Stimulated activated CD8-positive, alpha-beta memory T cell treated with anti-CD3 and anti-CD28 coated beads, Interleukin-4, amount 100 ng/mL, for 48 hours (primary cell): ENCODE data around the gene ARMH4.
"Not testable (repeated sequence)": the region's sequence is repeated elsewhere in the genome, so short reads cannot be mapped to it uniquely, and the experiment has no call there.

ENCODE experiments used
- DNase-seq: peaks from one replicate; pipeline ENCODE4 v3.0.0-alpha.2; 2020

Gene ARMH4

DNA sequence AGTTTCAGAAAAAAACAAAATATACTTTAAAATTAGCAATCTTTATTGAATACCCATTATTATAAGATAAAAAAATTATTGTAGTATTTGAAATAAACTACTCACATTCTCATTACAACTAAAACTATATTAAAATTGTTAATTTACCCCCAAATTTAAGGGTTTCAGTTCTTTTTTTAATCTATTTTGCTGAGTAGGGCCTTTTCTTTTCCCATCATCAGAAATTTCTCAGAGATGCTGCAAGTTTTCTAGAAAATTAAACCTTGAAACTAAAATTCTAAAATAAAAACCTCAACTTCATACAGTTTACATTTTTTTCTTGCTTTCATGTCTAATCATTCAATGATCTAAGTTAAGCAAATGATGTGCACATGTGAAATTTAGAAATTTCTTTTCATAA lies 10.1 kb downstream of the ARMH4 start:
- DNase-seq, result no peak

- DNase-seq, result no peak
These were observed 13.1 kb downstream of the ARMH4 start for GRCh38 chr14:58138714-58139482.

- no peak for DNase-seq
These were observed 13.8 kb downstream of the ARMH4 start for GRCh38 chr14:58138031-58138713.

GRCh38 chr14:58133739-58134138 lies 18.3 kb downstream of the ARMH4 start:
- no peak for DNase-seq

GRCh38 chr14:58131386-58131785 lies 20.6 kb downstream of the ARMH4 start:
- no peak for DNase-seq

DNA sequence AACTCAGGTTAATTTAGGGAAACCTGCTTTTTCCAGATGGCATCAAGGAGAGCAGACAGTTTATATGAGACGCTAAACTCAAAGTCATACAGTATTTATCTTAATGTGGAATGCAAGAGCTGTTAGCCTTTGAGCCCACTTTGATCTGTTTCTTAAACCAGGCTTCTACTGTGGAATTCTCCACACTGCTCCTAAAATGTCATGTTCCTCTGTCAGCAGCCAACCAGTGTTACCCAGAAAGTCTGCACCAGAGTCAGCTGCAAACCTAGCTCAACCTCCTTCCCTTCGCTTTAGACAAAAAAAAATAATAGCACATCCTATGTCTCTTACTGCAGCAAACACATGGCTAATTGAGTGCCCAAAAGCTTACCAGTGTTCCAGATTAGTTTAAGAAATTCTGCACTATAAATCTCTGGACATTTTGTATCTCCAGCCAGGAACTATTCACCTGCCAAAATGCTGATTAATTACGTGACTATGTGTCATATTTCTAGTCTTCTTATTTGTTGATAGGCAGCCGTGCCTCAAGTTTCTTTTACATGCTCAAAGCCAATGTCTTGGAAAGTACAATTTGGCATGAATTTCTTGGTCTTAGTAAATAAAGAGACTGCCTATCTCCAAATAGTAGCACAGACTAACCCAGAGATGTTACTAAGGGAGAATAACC lies 21.8 kb downstream of the ARMH4 start:
- no peak for DNase-seq

DNA sequence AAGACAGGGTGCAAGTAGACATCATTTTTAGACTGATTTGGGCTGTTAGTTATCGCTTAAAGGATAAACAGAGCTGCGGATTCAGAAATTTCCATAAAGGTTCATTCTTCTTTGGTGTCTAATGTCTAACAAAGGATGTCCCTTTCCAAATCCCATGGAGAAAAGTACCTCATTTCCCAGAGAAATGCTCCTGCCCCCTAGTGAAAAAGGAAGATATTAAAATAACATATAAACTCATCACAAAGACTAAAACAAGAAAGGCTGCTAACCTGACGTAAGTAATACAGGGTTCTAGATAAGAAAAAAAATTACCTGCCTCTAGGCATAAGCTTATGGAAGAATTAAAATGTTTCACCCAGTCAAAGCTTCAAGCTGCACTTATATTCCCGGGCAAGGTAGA lies 22.8 kb downstream of the ARMH4 start:
- no peak for DNase-seq

DNA sequence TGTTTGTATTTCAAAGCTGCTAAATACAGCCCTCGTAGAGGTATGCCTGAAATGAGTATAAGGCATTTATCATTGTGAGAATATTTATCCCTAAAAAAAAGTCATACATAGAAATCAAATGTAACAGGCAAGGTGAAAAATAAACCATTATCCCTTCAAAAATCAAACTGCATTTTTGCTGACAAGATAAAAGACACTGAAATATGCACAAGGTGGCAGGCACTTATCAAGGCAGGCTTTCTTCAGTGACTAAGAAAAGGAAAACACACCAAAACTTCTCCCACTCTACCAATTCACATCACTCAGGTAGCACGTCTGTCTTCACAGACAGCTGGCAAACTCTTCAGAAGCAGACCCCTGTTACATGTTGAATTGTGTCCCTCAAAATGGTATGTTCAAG lies 23.6 kb downstream of the ARMH4 start:
- no peak for DNase-seq

- DNase-seq, result not testable (repeated sequence)
These were observed 29.5 kb downstream of the ARMH4 start for GRCh38 chr14:58122546-58122945.

GRCh38 chr14:58121530-58122186 lies 30.4 kb downstream of the ARMH4 start:
- DNase-seq, result no peak

- no peak for DNase-seq
These were observed 32.6 kb downstream of the ARMH4 start for GRCh38 chr14:58119381-58119780.

GRCh38 chr14:58118097-58118815 lies 33.8 kb downstream of the ARMH4 start:
- no peak for DNase-seq

- no peak for DNase-seq
These were observed 42.3 kb downstream of the ARMH4 start for GRCh38 chr14:58109744-58110143.

DNA sequence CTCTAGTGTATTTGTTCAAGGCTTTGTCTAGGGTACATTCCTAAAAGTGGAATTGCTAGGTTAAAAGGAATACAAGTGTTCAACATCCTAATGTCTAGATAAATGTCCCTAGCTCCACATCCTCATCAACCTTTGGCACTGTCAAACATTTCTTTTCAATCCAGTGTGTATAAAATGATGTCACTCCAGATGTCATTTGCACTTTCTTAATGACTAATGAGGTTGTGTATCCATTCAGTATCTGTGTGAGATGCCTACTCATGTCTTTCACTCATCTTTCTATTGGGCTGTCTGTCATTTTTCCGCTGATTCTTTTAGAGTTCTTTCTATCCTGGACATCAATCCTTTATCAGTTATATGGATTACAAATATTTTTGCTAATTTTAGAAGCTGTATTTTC lies 43.3 kb downstream of the ARMH4 start:
- DNase-seq, result no peak

GRCh38 chr14:58107947-58108552 lies 44.0 kb downstream of the ARMH4 start:
- no peak for DNase-seq

GRCh38 chr14:58107041-58107440 lies 45.0 kb downstream of the ARMH4 start:
- DNase-seq, result no peak

DNA sequence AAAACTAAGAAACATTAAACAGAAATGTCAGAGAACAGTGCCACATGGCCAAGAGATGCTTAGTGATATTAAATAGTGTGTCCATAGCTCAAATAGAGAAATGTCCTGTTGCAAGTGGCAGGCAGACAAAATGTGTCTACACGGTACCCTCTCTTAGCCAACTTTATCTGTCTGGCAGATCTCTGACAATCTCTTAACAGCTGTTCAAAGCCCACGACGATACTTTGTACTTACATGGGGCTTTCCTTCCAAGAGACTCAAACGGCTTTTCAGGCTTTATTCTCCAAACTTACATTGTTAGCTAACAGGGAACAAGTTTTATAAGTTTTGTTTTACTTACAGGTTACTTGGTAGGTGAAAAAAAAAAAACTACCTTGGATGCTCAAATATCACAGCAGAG lies 45.6 kb downstream of the ARMH4 start:
- no peak for DNase-seq

- no peak for DNase-seq
These were observed 47.2 kb downstream of the ARMH4 start for GRCh38 chr14:58104808-58105207.

GRCh38 chr14:58100735-58101368 lies 51.2 kb downstream of the ARMH4 start:
- no peak for DNase-seq

DNA sequence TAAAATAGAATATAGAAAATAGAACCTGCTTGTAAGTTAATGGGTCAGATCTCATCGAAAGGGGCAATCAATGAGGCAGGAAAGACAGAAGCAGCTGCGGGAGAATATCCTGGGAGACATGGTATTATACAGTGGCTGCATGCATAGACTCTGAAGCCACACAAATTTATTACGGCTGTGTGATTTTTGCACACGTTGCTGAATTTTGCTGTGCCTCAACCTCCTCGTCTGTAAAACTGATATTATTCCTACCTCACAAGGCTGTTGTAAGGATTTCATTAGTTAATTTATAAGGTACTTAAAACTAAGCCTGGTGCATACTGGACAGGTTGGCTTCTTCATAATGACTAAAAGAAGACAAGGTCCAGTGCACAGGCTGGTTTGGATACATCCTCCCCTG lies 52.3 kb downstream of the ARMH4 start:
- DNase-seq, result no peak

- no peak for DNase-seq
These were observed 53.5 kb downstream of the ARMH4 start for GRCh38 chr14:58098507-58098906.

DNA sequence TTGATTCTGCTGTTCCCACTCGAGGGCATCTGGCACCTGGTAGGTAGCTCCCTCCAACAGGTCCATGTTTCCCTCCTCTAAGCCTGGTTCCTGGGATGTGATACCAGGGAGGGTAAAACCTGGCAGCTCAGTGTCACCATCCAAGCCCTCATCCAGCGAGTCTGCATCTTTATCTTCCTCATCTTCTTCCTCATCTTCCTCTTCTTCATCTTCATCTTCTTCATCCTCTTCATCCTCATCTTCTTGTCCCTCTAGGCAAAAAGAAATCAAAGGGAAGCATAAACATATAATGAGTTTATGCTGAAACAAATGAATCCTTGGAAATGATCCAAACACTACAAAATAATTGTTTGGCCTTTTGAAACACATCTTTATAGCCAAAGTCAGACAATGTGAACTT lies 55.3 kb downstream of the ARMH4 start:
- DNase-seq, result no peak
